Duodenal mucosa (tissue), 2 donors: Measurements from ENCODE around the gene ARFRP1.
"Not testable (repeated sequence)": the region's sequence is repeated elsewhere in the genome, so short reads cannot be mapped to it uniquely, and the experiment has no call there.

Source experiments
- H3K27ac ChIP-seq: one replicate; pipeline ENCODE4 v1.7.0; 2013; ENCODE audit warnings: low read depth, low read length
- H3K27me3 ChIP-seq, 2 donors: one replicate each; pipeline ENCODE4 v1.7.0; 2013; ENCODE audit warnings: low read length in 2 of 2, control low read depth in 1 of 2; ENCODE audit not compliant: insufficient read depth in 2 of 2, control insufficient read depth in 1 of 2
- H3K36me3 ChIP-seq, 2 donors: one replicate each; pipeline ENCODE4 v1.7.0; 2013; ENCODE audit warnings: low read length in 2 of 2, control low read depth in 1 of 2; ENCODE audit not compliant: insufficient read depth in 2 of 2, control insufficient read depth in 1 of 2
- H3K4me1 ChIP-seq, 2 donors: one replicate each; pipeline ENCODE4 v1.7.0; 2013; ENCODE audit warnings: low read length in 2 of 2, control low read depth in 1 of 2; ENCODE audit not compliant: insufficient read depth in 2 of 2, control insufficient read depth in 1 of 2
- H3K4me3 ChIP-seq, 2 donors: one replicate each; pipeline ENCODE4 v1.7.0; 2013; ENCODE audit warnings: low read length in 2 of 2, low read depth in 1 of 2
- H3K9ac ChIP-seq, 2 donors: one replicate each; pipeline ENCODE4 v1.7.0; 2013; ENCODE audit warnings: low read length in 2 of 2, low read depth in 1 of 2
- H3K9me3 ChIP-seq, 2 donors: one replicate each; pipeline ENCODE4 v1.7.0; 2013; ENCODE audit warnings: low read length in 2 of 2, control low read depth in 1 of 2; ENCODE audit not compliant: control insufficient read depth in 1 of 2

ARFRP1 gene

DNA sequence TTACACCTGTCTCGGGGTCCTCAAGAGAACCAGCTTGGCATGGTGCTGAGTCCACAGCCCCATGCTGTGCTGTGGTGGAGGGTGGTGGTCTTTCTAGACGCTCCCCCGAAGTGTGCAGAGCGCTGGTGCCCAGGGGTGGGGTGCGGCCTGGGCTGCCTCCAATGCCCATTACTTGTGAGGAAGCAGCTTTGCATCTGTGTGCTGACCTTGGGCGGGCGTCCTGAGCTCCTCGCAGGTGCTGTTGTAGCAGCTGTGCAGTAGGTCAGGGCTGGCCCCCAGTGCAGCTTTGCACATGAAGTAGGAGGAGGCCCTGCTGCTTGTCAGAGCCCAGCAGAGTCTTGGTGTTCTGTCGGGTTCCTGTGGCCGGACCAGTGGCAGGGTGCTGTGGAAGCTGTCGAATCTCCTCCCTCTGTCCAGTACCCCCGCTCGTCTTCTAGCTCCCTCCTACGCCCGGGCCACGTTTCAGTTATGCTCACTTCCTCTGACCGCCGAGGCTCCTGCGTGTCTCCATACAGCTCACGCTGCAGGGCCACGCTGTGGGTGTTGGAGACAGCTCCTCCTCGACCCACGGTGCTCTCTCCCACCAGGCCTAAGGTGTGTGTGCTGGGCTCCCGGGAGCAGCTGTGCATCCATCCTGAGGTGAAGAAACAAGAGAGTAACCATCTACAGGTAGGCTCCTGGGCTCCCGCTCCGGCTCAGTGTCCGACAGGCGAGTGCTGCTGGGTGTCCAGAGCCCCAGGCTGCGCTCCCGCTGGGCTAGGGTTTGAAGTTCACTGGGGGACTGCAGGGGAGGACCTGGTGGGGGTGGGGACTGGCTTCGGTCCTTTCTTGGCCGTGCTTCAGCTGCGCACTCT, 45.6 kb downstream of the ARFRP1 start:
- Histone ChIP-seq H3K9ac (no peak overlapping the region), H3K27ac (no peak overlapping the region), H3K27me3 (no peaks in the 10 kb centered on the region), H3K36me3 (peaks cover 12 to 43% of the 10 kb centered on the region in 2 donors), H3K4me1 (peaks cover 7 to 17% of the 10 kb centered on the region in 2 donors), H3K9me3 (no peaks in the 10 kb centered on the region), H3K4me3 (no peak overlapping the region)

DNA sequence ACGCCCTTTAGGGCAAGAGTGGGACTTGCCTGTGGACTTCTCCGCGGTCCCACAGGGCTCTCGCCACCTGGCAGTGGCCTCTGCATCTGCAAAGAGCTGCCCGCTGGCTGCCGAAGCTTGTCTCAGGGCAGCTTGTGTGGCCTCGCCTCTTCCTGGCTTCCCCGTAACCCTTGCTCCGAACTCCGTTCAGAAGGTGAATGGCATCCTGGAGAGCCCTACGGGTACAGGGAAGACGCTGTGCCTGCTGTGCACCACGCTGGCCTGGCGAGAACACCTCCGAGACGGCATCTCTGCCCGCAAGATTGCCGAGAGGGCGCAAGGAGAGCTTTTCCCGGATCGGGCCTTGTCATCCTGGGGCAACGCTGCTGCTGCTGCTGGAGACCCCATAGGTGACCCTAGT, 46.7 kb downstream of the ARFRP1 start:
- Histone ChIP-seq H3K36me3 (peaks cover 9 to 37% of the 10 kb centered on the region in 2 donors), H3K4me3 (no peak overlapping the region), H3K27ac (no peak overlapping the region), H3K9ac (no peak overlapping the region), H3K9me3 (no peaks in the 10 kb centered on the region), H3K27me3 (no peaks in the 10 kb centered on the region), H3K4me1 (peaks cover 7 to 19% of the 10 kb centered on the region in 2 donors)

DNA sequence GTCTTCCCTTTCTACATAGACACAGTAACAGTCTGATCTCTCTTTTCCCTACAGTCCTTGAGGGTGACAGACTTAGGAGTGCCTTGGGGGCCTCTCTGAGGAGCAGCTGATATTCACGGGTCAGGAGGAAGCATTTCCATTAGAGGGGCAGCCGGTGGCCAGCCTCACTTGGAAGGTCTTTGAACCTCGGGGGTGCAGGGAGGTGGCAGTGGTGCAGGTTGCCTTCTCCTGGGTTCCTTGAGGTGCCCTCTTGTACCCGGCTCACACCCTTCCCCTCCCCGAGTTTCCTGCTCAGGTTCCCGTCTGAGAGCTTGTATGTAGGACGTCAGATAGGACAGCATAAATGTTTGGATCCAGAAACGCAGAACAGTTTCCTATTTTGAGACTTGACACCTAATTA, 47.2 kb downstream of the ARFRP1 start:
- no peaks in the 10 kb centered on the region for H3K27me3 ChIP-seq
- no peak overlapping the region for H3K4me3 ChIP-seq
- H3K27ac ChIP-seq: no peak overlapping the region
- no peak overlapping the region for H3K9ac ChIP-seq
- H3K4me1 ChIP-seq: peaks cover 7 to 19% of the 10 kb centered on the region in 2 donors
- peaks cover 4 to 32% of the 10 kb centered on the region in 2 donors for H3K36me3 ChIP-seq
- H3K9me3 ChIP-seq: no peaks in the 10 kb centered on the region

DNA sequence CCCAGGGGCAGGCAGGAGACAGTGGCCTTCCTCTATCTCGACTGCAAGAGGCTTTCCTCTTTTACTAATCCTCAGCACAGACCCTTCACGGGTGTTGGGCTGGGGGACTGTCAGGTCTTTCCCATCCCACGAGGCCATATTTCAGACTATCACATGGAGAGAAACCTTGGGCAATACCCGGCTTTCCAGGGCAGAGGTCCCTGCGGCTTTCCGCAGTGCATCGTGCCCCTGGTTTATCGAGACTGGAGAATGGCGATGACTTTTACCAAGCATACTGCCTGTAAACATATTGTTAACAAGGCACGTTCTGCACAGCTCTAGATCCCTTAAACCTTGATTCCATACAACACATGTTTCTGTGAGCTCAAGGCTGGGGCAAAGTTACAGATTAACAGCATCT, 47.6 kb downstream of the ARFRP1 start:
- Histone ChIP-seq H3K36me3 (peaks cover 3 to 32% of the 10 kb centered on the region in 2 donors), H3K4me1 (peaks cover 7 to 19% of the 10 kb centered on the region in 2 donors)
- H3K9me3 ChIP-seq, H3K9ac ChIP-seq, H3K27me3 ChIP-seq, H3K27ac ChIP-seq, H3K4me3 ChIP-seq: not testable (repeated sequence)

DNA sequence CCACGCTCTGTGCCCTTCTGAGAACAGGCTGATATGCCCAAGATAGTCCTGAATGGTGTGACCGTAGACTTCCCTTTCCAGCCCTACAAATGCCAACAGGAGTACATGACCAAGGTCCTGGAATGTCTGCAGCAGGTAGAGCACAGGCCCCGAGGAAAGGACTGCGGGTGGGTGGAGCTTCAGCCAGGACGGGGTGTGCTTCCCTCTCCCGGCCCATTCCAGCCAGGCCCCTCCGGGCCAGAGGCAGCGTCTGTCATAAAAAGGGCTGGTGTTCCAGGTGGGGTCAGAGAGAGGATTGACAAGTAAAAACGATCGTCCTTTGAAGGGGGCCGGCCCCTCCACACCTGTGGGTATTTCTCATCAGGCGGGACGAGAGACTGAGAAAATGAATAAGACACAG, 48.4 kb downstream of the ARFRP1 start:
- Histone ChIP-seq H3K27me3 (peaks cover 0 to 12% of the 10 kb centered on the region in 2 donors), H3K9ac (peak overlapping the region in 1 of 2 donors; percentile 75), H3K4me1 (peaks cover 7 to 19% of the 10 kb centered on the region in 2 donors), H3K27ac (no peak overlapping the region), H3K4me3 (peak overlapping the region; percentile 85 to 88), H3K9me3 (no peaks in the 10 kb centered on the region), H3K36me3 (peaks cover 3 to 32% of the 10 kb centered on the region in 2 donors)

DNA sequence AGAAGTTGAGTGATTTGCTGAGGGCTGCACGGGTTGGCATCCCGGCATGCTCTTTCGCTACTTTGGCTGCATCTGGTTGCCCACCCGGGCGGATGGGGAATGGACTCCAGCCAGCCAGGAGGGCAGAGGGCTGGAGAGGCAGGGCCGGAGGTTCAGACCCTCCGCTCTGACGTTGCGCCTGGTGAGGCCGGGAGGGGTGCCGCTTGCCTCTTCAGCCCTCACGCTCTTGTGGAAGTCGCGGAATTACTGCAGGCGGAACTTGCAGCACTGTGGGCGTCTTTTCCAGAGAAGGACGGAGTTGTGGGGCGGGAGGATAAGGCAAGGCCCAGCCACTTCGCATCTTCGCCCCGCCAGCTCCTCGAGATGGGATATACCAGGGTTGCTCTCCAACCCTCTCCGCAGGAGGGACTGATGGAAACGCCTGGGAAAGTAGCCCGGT, 49.0 kb downstream of the ARFRP1 start:
- H3K27me3 ChIP-seq: peaks cover 3 to 14% of the 10 kb centered on the region in 2 donors
- peak overlapping the region; percentile 75 for H3K27ac ChIP-seq
- peak overlapping the region; percentile 75 to 78 for H3K9ac ChIP-seq
- H3K9me3 ChIP-seq: no peaks in the 10 kb centered on the region
- peak overlapping the region; percentile 85 to 88 for H3K4me3 ChIP-seq
- H3K4me1 ChIP-seq: peaks cover 7 to 21% of the 10 kb centered on the region in 2 donors
- H3K36me3 ChIP-seq: peaks cover 3 to 31% of the 10 kb centered on the region in 2 donors

DNA sequence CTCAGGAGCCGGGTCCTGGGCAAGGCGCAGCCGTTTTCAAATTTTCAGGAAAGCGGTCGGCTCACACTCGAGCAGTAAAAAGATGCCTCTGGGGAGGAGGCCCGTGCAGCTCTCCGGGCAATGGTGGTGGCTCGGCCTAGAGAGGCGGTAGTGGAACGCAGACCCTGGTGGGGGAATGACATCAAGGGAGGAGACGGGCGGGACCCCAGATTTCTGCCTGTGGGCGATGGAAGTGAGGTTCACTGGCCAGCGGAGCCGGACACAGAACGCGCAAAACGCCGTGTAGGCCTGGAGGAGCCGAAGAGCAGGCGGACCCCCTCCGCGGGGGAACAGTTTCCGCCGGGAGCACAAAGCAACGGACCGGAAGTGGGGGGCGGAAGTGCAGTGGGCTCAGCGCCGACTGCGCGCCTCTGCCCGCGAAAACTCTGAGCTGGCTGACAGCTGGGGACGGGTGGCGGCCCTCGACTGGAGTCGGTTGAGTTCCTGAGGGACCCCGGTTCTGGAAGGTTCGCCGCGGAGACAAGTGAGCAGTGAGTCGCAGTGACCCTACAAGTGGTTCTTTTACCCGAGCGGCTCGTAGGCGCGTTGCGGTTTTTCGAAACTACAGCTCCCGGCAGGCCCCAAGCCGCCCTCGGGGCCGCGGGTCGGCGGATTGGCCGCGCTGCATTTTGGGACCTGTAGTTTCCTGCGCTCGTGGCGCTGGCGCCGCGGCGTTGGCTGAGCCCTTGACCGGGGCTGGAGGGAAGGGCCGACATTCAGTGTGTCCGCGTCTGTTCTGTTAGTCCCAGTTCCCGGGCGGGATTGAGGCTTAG, 49.6 kb downstream of the ARFRP1 start, which contains the start of gene RTEL1:
TSS of gene RTEL1 (plus strand) at position 376 of the 812 bp plus-strand sequence. CDS start 1,091 bp downstream, outside the sequence.
- Histone ChIP-seq H3K27me3 (peaks cover 3 to 14% of the 10 kb centered on the region in 2 donors), H3K9me3 (no peaks in the 10 kb centered on the region), H3K27ac (peak within 1 kb of the TSS; percentile 75), H3K9ac (peak within 1 kb of the TSS; percentile 75 to 78), H3K36me3 (peaks cover 3 to 25% of the 10 kb centered on the region in 2 donors), H3K4me3 (peak within 1 kb of the TSS; percentile 85 to 88), H3K4me1 (peaks cover 7 to 24% of the 10 kb centered on the region in 2 donors)

DNA sequence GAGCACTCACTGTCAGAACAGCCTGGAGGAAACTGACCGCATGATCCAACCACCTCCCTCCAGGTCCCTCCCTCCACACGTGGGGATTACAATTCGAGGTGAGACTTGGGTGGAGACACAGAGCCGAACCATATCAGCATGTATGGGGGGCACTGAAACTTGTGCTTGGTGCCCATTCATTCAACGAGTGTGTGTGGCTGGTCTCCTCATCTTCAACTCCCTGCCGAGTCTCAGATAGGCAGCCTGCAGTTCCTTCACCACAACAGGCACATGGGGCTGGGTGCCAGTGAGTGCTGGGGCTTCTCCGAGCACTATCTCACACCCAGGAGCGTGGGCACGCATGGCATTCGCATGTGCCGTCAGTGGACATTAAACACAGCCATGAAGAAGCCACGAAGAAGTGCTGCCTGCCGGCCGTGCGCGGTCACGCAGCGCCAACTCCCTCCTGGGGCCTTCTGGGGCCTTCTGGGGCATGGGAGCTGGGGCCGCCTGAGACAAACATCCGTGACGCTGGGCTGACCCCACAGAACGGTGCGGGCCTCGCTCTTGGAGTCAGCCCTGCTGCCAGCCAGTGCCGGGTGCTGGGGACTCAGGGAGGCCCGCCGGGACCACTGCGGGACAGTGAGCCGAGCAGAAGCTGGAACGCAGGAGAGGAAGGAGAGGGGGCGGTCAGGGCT, 50.4 kb downstream of the ARFRP1 start:
- H3K9me3 ChIP-seq: no peaks in the 10 kb centered on the region
- H3K9ac ChIP-seq: peak overlapping the region; percentile 75 to 78
- H3K36me3 ChIP-seq: peaks cover 2 to 18% of the 10 kb centered on the region in 2 donors
- H3K27me3 ChIP-seq: peaks cover 3 to 17% of the 10 kb centered on the region in 2 donors
- no peak overlapping the region for H3K27ac ChIP-seq
- H3K4me3 ChIP-seq: peak overlapping the region; percentile 85 to 88
- H3K4me1 ChIP-seq: peaks cover 7 to 24% of the 10 kb centered on the region in 2 donors

DNA sequence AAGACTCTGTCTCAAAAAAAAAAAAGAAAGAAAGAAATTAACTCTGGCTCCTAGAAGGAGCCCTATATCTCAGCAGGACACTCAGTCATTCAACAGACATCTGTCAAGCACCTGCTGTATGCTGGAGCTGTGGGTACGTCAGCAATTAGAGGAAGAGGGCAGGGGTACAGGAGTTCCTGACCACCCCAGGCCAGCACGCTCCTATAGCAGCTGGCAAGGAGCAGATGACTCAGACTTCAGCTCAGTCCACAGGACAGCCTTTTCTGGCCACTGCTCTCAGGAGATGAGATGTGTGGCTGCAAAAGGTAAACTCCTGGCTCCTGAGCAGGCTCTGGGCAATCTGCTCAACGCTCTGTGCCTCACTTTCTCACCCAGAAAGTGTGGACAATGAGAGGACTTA, 51.3 kb downstream of the ARFRP1 start:
- H3K4me3 ChIP-seq: no peak overlapping the region
- no peak overlapping the region for H3K9ac ChIP-seq
- H3K9me3 ChIP-seq: no peaks in the 10 kb centered on the region
- peaks cover 11 to 26% of the 10 kb centered on the region in 2 donors for H3K27me3 ChIP-seq
- H3K27ac ChIP-seq: no peak overlapping the region
- peaks cover 7 to 24% of the 10 kb centered on the region in 2 donors for H3K4me1 ChIP-seq
- peaks cover 0 to 10% of the 10 kb centered on the region in 2 donors for H3K36me3 ChIP-seq
